HL-60/S4 treated with retinoic acid at 250 ng/mL for 4 days and 3 days (cell line): ENCODE results near the gene UBQLN4.
"Not testable (repeated sequence)": the region's sequence is repeated elsewhere in the genome, so short reads cannot be mapped to it uniquely, and the experiment has no call there.

Experiments
- in situ Hi-C: fragments of 300-500 bp; cut with MboI; formaldehyde crosslinking; loops from 2 replicates; pipeline ENCODE4 v1.7.0; 2022; ENCODE audit warnings: low sequenced_read_pairs

The UBQLN4 gene

DNA sequence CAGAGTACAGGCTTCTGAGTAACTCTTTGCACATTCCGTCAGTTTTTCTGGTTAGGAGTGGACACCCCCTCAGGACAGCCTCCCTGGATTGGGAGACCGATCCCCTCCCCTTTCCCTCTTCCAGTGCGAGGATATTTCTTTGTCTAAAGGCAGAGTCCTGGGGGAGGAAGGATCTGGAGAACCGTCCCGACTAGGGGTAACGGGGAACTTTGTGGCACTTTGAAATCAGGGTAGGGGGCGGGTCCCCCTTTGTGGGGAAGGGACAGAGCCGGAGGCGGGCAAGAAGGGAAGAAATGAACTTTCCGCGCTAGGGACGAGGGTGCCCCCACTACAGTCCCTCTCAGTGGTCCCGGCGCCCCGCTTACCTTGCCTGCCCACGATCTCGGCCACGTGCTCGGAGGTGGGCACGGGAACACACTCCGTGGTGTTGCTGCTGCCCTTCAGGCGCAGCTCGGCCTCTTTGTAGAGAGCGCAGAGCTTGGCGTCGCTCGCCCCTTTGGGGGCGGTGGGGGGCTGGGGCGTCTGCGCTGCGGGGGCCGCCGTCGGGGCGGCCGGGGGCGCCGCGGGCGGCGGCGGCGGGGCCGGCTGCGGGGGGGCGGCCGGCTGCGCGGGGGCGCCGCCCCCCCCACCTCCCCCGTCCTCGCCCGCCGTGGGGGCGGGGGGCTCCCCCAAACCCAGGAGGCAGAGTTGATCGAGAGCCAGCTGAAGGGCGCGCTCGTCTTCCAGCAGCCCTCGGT is 27.8 kb upstream of the UBQLN4 start:
- in situ Hi-C loops: no loop called here

DNA sequence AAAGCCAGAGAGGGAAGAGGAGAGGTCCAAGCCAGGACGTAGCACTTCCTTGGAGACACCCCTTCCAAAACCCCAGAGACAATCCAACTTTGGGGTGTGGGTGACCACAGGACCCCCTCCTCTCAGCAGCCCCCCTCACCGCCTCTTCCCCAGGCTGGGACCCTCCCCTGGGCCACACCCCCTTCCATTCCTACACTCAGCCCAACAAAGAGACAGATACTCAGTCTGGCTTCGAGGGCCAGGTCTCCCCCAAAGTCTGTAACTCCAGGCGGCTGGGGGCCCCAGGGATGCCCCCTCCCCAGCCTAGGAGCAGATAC is 27.2 kb upstream of the UBQLN4 start:
- in situ Hi-C loops: no loop called here

DNA sequence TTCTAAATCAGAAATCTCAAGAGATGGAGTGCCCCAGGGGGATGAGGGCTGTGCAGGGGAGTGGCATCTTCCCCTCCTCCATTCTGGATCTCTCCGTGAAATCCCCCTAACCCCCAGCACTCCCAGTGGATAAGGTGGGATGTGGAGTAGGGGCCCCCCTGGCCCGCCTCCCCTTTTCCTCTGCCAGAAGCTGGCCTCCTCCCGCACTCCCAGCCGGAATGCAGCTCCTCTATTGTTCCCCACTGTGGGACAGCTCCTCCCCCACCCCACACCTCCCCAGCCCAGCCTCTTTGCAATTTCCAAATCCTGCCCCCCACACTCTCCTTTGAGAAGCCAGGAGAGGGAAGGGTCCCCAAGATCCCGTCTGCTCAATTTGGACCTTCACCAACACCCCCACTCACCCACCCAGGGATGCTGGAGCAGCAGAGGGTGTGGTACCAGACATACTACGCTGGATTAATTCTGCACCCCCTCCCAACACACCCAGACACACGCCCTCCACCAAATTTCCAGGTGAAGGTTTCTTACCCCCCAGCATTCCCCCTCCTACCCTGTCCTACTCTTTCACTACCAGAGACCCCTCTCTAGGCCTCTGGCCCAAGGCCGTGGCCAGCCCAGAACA is 26.8 kb upstream of the UBQLN4 start:
- in situ Hi-C loops: no loop called here

DNA sequence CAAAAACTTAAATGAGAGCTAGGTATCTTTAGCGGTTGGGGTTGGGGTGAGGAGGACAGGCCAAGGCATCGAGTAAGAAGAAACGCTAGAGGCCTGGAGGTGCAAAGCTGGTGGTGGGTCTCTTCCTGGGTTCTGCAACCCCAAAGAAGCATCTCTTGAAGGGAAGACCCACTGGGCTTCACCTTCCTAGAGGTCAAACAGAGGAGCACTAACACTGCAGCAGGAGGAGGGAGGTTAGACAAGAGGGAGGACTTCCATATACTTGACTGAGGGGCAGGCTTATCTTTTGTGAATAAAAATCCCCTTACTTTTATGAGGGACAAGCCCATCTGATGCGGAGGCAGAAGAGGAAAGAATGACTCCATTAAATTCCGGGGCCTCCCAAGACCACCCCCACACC is 26.2 kb upstream of the UBQLN4 start:
- in situ Hi-C loops: no loop called here

DNA sequence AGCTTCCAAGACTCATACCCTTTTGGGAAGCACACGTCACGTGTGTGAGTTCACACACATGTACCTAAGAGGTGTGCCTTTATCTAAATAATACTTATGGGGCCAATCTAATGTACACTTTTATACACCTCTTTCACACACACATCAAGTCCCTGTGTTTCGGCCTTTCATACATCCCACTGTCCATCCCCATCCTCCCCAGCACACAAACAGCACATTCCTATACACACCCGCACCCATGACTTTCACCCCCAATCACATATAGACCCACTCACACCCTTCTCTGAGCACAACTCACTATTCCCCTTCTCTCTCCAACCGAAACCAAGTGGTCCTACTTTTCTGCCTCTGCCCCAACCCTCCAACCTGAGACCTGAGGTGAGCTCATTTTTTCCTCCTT is 25.1 kb upstream of the UBQLN4 start:
- in situ Hi-C loops: no loop called here

DNA sequence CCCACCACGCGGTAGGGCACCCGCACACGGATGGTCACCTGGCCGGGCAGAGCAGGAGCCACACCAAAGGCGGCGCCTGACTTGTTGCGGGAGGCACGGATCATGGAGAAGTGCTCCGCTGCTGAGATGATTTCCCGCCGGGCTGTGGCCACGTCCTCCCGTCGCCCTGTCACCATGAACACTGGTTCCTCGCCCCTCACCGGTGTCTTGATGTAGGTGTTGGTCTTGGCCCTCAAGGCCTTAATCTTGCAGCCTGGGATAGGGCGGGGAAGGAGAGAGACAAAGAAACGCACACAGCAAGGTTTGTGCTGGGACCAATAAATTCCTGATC is 23.8 kb upstream of the UBQLN4 start:
- in situ Hi-C loops: no loop called here

DNA sequence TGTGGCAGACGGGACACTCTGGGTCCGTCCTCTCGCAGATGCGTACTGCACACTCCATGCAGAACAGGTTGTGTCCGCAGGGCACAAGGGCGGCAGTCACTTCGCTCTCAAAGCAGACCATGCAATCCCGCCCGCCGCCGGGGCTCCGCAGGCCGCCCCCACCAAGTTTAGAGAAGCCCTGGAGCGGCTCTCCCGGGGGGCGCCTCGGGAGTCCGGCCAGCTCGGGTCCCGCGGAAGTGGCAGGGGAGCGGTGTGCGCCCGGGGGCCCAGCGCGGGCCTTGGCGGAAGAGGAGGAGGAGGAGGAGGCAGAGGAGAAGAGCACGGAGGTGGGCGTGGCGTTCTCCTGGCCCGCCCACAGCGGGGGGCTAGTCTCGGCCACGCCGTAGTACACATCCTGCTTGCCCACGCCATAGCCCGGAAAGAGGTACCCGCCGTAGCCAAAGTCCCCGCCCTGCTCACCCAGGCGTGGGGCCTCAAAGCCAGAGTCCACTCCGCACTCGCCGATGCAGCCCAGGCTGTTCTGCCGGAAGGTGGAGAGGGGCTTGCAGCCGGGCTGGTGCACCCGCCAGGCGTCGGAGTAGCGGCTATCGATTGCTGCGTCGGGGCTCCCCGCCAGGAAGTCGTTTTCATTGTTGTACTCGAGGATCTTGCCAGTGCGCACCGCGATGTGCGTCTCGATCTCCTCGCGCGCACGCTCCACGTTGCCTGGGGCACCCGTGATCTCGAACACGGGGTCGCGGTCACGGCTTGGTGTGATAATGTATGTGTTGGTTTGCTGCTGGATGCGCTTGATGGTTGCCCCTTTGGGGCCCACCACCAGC is 23.2 kb upstream of the UBQLN4 start:
- in situ Hi-C loops: no loop called here

DNA sequence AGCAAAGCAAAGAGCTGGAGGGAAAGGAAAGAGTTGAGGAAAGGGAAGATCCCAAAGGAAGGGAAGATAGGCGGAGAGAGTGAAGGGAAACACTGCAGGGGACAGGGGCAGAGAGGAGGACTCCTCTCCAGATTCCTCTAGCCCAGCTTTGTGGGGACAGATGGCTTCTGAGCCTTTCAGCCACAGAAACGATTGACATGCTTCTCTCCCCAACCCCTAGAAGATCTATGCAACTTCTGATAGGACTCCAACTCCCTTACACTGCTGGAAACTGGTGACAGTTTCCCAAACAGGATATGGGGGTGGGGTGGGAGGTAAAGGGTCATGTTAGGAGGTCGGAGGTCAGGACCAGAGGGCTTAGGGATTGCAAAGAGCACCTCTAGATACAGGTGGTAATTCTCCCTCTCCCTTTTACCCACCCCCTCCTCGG is 22.2 kb upstream of the UBQLN4 start:
- in situ Hi-C loops: no loop called here

DNA sequence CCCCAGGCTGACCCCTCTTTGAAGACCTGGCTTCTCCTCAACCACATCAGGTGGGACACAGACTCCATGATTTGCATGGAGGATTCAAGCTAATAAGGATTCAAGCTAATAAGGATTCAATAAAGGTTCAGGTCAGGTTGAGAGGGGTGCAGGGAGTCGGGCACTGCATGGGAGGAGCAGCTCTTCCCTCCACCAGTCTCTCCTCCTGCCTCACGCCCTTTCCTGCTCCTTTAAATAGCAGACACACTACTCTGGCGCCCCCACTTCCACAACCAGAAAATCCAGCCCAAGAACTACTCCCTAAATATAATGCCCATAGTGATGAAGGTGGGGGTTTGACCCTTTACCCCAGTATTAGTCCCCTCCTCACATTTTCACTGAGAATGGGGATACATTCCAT is 21.6 kb upstream of the UBQLN4 start:
- in situ Hi-C loops: no loop called here

DNA sequence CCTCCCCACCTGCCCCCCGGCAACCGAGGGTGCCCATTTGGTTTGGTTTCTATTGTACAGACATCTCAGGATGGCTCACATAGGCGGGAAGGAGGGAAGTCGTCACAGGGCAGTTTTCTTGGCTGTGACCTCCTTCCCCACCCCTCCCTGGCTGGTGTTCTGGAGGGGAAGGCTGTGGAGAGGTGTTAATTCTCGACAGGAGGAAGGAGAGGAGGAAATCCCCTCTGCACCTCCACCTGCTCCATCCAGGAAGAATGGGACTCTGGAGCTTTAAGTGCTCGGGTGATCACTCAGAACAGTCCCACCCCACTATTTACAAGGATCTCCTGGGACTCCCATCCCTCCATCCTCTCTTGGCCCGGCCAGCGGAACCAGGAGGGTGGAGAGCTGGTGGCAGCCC is 21.1 kb upstream of the UBQLN4 start:
- in situ Hi-C loops: no loop called here

DNA sequence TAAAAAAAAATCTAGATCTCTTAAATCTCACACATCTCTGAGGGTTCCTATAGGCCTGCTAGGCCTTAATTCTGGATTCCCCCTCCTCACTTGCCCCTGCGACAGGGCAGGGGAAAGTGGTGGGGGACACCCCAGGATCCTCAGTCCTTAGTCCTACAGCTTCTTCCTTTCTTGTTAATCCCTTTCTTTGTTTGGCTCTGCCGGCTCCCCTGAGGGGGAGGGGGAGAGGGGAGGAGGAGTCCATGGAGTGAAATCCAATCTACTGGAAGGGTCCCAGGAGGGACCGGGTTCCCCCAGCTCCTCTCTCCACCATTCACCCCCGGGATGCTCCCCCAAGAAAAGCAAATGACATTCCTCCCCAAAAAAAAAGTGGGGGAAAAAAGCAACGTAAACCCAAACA is 20.1 kb upstream of the UBQLN4 start:
- in situ Hi-C loops: no loop called here

DNA sequence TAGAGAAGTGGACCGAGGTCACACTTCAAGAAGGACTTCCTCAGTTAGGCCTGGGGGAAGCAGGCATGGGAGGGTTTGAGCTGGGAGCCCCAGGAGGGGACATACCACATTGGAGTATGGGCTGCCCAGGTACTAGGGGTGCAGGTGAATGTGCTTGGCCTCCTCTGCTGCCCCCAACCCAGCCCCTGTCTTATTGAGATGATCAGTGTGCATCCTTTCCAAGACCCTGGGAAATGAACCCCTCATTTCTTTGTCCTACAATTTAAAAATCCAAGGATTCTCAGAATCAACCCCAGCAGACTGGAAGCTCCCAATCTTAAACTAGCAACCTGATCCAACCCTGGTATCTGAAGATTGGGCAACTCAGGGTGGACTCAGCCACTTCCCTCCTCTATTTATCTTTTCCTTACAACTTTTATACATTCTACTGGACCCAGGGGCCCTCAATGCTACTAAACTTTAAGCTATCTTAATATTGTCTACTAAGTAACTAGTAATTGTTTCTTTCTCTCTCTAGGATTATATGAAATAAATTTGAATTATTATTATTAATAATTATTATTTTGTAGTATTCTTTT is 19.6 kb upstream of the UBQLN4 start:
- in situ Hi-C loops: no loop called here

DNA sequence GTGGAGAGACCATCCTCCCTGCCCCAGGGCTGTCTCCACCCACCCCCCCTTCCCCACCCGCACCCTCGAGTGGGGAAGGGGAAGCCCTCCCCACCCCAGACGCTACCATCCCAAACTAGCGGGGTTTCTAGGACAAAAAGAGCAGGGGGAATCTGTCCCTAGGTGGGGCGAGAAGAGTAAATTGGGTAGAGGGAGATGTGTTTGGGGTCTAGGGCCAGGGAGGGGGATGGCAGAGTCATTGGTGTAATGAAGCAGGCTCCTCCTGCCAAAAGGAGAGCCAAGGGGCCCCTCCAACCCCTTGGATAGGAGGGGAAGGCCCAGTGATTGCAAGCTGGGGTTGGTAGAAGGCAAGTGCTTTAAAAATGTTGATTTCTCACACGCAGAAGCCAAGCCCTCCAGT is 18.7 kb upstream of the UBQLN4 start:
- in situ Hi-C loops: no loop called here

DNA sequence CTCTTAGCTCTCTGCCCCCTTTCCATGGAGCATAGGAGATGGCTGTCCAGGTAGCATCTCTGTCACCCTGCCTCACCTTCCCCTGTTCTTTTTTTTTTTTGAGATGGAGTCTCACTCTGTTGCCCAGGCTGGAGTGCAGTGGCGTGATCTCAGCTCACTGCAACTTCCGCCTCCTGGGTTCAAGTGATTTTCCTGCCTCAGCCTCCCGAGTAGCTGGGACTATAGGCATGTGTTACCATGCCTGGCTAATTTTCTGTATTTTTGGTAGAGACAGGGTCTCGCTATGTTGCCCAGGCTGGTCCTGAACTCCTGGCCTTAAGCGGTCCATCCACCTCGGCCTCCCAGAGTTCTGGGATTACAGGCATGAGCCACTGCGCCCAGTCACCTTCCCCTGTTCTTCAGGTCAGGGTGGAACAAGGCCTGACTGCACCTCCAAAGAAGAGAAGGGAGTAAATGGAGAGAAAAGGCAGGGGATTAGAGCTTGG is 17.8 kb upstream of the UBQLN4 start:
- in situ Hi-C loops: not testable (repeated sequence)

DNA sequence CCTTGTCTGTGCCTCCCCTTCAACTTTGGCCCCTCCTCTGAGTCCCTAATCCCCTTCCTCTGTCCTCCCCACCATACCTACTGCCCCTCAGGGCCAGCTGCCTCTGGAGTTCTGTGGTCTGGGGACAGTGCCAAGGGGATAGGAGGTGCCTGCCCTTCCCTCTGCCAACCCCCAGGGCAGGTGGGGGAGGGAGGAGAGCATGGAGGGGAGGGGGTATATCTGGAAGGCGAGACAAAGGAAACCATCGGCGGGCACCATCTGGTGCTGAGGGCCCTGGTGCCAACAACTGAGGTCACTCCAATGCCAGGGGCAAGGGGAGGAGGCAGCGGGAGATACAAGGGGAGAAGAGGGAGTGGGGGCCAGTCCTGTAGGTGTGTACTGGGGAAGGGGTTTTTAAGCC is 16.9 kb upstream of the UBQLN4 start:
- in situ Hi-C loops: no loop called here

DNA sequence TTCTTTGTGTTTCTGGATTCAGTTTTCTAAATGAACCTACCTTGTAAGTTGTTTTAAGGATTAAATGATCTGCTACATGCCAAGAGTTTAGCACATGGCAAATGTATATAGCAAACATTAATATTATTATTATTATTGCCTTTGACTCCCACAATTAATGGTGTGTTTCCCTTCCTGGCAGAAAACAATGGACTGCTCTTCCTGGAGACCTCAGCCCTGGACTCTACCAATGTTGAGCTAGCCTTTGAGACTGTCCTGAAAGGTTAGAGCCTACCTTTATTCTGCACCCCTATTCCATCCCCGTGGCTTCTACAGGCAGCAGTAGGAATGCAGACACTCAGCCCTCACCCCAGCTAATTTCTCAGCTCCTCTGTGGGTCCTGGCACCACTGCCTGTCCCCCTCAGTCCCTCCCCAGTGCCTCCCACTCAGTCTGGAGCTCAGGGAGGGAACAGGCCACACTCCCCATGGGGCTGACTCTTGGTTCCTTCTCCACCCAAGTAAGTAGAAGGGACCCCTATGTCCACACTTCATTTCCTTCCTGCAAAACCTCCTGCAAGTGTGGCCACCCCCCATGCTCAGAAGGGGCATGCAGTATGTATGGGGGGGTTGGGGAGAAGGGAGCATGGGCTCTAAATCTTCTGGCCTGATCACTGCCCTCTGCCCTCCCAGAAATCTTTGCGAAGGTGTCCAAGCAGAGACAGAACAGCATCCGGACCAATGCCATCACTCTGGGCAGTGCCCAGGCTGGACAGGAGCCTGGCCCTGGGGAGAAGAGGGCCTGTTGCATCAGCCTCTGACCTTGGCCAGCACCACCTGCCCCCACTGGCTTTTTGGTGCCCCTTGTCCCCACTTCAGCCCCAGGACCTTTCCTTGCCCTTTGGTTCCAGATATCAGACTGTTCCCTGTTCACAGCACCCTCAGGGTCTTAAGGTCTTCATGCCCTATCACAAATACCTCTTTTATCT is 16.2 kb upstream of the UBQLN4 start:
- in situ Hi-C loops: loop anchor here (10.0 kb wide), 1 partner anchor 135 kb away; the partner anchor contains the start of gene KHDC4

DNA sequence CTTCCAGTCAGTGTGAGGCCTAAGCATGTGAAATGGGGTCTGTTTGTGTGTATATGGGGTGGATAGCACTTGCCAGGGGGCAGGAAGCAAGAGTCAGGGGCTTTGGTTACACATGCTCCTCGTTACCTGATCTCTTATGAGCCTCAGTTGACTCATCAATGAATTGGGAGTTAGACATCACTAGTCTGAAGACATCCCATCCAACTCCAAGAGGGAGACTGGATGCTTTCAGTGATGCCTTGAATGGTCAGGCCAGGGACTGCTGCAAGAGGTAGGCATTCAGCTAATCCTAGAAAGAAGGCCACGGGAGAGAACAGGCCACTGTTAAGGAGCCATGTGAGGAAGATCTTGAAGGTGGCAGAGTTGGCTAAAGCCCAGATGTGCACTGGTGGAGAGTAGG is 13.7 kb upstream of the UBQLN4 start:
- in situ Hi-C loops: loop anchor here (10.0 kb wide), 1 partner anchor 132 kb away; the partner anchor contains the start of gene KHDC4

DNA sequence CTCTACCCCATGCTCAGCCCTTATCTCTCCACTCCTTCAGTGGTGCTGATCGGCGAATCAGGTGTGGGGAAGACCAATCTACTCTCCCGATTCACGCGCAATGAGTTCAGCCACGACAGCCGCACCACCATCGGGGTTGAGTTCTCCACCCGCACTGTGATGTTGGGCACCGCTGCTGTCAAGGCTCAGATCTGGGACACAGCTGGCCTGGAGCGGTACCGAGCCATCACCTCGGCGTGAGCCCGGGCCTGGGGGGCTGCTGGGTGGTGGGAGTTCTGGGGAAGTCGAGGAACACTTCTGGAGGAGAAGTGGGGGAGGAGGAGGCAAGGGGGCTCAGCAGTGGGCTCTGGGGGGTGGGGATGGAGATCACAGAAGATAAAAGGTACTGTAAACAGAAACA is 12.3 kb upstream of the UBQLN4 start:
- in situ Hi-C loops: loop anchor here (10.0 kb wide), 1 partner anchor 131 kb away; the partner anchor contains the start of gene KHDC4

DNA sequence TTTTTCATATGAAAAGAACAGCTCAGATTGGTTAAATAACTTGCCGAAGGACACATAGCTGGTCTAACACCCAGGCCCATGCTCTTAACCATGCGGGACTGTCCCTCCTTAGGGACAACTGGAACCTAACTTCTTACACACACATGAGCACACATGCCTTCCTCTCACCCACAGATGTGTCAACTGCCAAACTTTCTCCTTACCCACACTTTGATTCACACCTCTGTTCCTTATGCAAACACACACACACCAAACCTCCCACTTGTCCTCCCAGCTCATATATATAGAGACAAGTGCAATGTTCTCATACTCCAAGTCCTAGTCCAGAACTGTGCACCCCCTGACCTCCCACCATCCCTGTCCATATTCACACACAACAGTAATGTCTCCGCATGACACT is 11.6 kb upstream of the UBQLN4 start:
- in situ Hi-C loops: loop anchor here (10.0 kb wide), 1 partner anchor 130 kb away; the partner anchor contains the start of gene KHDC4

DNA sequence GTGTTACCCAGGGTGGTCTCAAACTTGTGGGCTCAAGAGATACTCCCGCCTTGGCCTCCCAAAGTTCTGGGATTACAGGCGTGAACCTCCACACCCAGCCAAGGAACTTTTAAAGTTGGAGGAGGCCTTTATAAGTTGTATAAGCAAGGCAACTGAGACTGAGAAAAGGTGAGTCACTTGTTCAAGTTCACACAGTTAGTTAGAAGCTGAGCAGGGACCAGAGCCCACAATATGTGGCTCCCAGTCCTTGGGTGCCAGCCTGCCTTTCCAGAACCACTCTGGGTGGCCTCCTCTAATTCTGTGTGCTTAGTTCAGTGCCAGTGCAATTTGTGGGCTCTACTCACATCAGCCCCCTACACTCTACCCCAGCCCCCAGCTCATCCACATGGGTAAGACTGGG is 11.0 kb upstream of the UBQLN4 start:
- in situ Hi-C loops: loop anchor here (10.0 kb wide), 1 partner anchor 130 kb away; the partner anchor contains the start of gene KHDC4
